ENCODE results near the gene CLDN18.

The CLDN18 gene

GRCh38 chr3:138009476-138010272, at the start of gene CLDN18:
TSS of gene CLDN18 (plus strand) at chr3:138010165. CDS start at chr3:138010226, 61 bp downstream.
- TF ChIP-seq YY1 (IDR thresholded peaks at IDR 0.05; ENCODE audit: low read depth), result no peak
- TF ChIP-seq FOXM1 (IDR thresholded peaks at IDR 0.05; ENCODE audit: borderline replicate concordance, low read depth), result no peak
- no peak for TF ChIP-seq NFIC (IDR thresholded peaks at IDR 0.05)
- TF ChIP-seq TAF1 (IDR thresholded peaks at IDR 0.05; ENCODE audit: low read depth), result no peak
- no peak for TF ChIP-seq TEAD4 (IDR thresholded peaks at IDR 0.05)
- no peak for TF ChIP-seq CREB1 (IDR thresholded peaks at IDR 0.05; ENCODE audit: low read depth)
- no peak for TF ChIP-seq EP300 (IDR thresholded peaks at IDR 0.05; ENCODE audit: borderline replicate concordance)
- no peak for TF ChIP-seq REST (IDR thresholded peaks at IDR 0.05; ENCODE audit: low read depth)
- no peak for TF ChIP-seq TCF12 (IDR thresholded peaks at IDR 0.05; ENCODE audit: low read depth)
- no peak for TF ChIP-seq CEBPB (IDR thresholded peaks at IDR 0.05)
- no peak for TF ChIP-seq RAD21 (IDR thresholded peaks at IDR 0.05; ENCODE audit: low read depth)
- no peak for TF ChIP-seq EGR1 (IDR thresholded peaks at IDR 0.05)
- TF ChIP-seq, protein P1, sequence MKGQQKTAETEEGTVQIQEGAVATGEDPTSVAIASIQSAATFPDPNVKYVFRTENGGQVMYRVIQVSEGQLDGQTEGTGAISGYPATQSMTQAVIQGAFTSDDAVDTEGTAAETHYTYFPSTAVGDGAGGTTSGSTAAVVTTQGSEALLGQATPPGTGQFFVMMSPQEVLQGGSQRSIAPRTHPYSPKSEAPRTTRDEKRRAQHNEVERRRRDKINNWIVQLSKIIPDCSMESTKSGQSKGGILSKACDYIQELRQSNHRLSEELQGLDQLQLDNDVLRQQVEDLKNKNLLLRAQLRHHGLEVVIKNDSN (IDR thresholded peaks at IDR 0.05), result no peak
- no peak for TF ChIP-seq ZBTB7A (IDR thresholded peaks at IDR 0.05; ENCODE audit: low read depth)
- no peak for TF ChIP-seq MAX (IDR thresholded peaks at IDR 0.05)

DNA sequence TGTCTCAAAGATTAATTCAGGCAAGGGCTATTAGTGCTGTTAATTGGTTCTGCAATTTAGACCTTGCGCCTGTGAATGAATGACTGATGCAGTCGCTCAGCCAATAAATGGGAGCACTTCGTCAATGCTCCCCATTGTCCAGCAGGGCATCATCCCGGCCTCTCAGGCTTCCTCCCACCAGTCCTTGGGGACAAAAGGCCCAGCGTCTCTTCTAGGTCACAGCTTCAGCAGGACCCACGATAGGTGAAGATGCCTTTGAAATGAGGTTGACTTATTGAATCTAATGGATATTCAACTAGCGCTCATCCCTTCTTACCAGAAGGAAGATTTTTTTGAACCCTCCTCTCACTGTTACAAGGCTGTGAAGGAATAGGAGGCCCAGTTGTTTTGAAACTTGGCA, 47.7 kb upstream of the CLDN18 start:
- no peak for TF ChIP-seq TEAD4 (IDR thresholded peaks at IDR 0.05)
- TF ChIP-seq EGR1 (IDR thresholded peaks at IDR 0.05), result no peak
- TF ChIP-seq TAF1 (IDR thresholded peaks at IDR 0.05; ENCODE audit: low read depth), result no peak
- no peak for TF ChIP-seq CEBPB (IDR thresholded peaks at IDR 0.05)
- TF ChIP-seq, protein P1 (IDR thresholded peaks at IDR 0.05), result no peak
- TF ChIP-seq FOXM1 (IDR thresholded peaks at IDR 0.05; ENCODE audit: borderline replicate concordance, low read depth), result no peak
- TF ChIP-seq EP300 (IDR thresholded peaks at IDR 0.05; ENCODE audit: borderline replicate concordance), result no peak

DNA sequence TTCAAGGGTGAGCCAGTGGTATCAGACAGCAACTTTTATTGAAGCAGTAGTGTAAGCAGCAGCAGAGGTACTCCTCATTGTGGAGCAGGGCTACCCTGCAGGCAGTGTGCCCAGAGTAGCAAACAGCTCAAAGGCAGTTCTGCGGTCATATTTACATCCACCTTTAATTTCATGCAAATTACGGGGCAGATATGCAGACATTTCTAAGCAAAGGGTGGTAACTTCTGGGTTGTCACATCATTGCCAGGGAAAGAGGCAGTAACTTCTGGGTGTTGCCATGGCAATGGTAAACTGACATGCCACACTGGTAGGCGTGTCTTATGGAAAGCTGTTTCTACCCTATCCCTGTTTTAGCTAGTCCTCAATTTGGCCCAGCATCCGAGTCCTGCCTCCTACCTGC, 46.5 kb upstream of the CLDN18 start:
- TF ChIP-seq TAF1 (IDR thresholded peaks at IDR 0.05; ENCODE audit: low read depth) (no peak), CREB1 (IDR thresholded peaks at IDR 0.05; ENCODE audit: low read depth) (no peak), YY1 (IDR thresholded peaks at IDR 0.05; ENCODE audit: low read depth) (no peak), CEBPB (IDR thresholded peaks at IDR 0.05) (no peak), RAD21 (IDR thresholded peaks at IDR 0.05; ENCODE audit: low read depth) (no peak), EGR1 (IDR thresholded peaks at IDR 0.05) (no peak), NFIC (IDR thresholded peaks at IDR 0.05) (no peak), FOXM1 (IDR thresholded peaks at IDR 0.05; ENCODE audit: borderline replicate concordance, low read depth) (no peak), TCF12 (IDR thresholded peaks at IDR 0.05; ENCODE audit: low read depth) (no peak), REST (IDR thresholded peaks at IDR 0.05; ENCODE audit: low read depth) (no peak), ZBTB7A (IDR thresholded peaks at IDR 0.05; ENCODE audit: low read depth) (no peak), EP300 (IDR thresholded peaks at IDR 0.05; ENCODE audit: borderline replicate concordance) (no peak), MAX (IDR thresholded peaks at IDR 0.05) (no peak)
- TF ChIP-seq, protein P1 (IDR thresholded peaks at IDR 0.05), result no peak

DNA sequence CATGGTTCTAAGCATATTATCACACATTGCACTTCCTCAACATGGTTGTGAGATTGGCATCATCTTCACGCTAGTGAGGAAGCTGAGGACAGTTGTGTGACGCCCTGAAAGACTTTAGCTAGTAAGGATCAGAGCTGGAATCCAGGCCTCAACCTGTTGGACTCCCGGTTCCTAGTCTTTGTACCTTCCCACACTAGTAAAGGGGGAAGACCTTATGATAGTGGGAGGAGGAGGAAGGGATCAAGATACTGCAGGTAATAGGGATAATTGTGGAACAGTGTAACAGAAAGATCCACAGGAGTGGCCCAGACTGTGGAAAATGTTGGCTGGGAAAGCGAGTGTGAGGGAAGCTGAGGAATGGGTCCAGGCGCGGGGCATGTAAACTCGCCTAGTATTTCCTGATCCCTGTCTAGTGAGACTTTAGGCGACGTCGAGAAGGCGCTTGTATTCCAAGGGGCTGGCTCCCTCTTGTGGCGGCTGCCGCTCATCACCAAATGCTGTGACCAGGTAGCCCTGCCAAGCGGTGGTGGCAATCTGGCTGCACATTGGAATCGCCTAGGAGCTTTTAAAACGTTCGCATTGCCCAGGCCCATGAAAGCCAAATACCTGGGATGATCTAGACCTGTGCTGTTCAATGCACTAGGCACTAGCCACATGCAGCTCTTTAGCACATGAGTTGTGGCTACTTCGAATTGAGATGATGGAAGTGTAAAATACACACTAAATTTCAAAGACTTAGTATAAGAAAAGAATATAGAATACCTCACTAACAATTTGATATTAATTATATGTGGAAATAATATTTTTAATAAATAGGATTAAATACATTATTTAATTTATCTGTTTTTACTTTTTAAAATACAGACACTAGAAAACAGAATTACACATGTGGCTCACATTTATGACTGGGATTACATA, 38.8 kb upstream of the CLDN18 start:
- TF ChIP-seq EGR1 (IDR thresholded peaks at IDR 0.05) (no peak), NFIC (IDR thresholded peaks at IDR 0.05) (no peak), TAF1 (IDR thresholded peaks at IDR 0.05; ENCODE audit: low read depth) (no peak), ZBTB7A (IDR thresholded peaks at IDR 0.05; ENCODE audit: low read depth) (no peak), TEAD4 (IDR thresholded peaks at IDR 0.05) (0 out of 2 replicates have a peak, but pooled peaks have one; percentile 22), REST (IDR thresholded peaks at IDR 0.05; ENCODE audit: low read depth) (no peak), TCF12 (IDR thresholded peaks at IDR 0.05; ENCODE audit: low read depth) (no peak), EP300 (IDR thresholded peaks at IDR 0.05; ENCODE audit: borderline replicate concordance) (no peak), CREB1 (IDR thresholded peaks at IDR 0.05; ENCODE audit: low read depth) (no peak), CEBPB (IDR thresholded peaks at IDR 0.05) (no peak), MAX (IDR thresholded peaks at IDR 0.05) (0 out of 2 replicates have a peak, but pooled peaks have one; percentile 30), FOXM1 (IDR thresholded peaks at IDR 0.05; ENCODE audit: borderline replicate concordance, low read depth) (no peak), YY1 (IDR thresholded peaks at IDR 0.05; ENCODE audit: low read depth) (no peak), RAD21 (IDR thresholded peaks at IDR 0.05; ENCODE audit: low read depth) (peak; percentile 81)
- TF ChIP-seq, protein P1 (IDR thresholded peaks at IDR 0.05), result no peak
